T-helper 1 cell treated with Interleukin-12 subunit alpha and Interleukin-12 subunit beta and Interleukin-4 antibody, amounts not matched to agents 30 μg/mL and 1 μg/mL, for 36 hours (primary cell): Measurements from ENCODE around the gene MAP3K2.

Source experiments
- H3K27ac Mint-ChIP-seq: one replicate; pipeline ENCODE4 v1.8.0; 2021; ENCODE audit warnings: mild to moderate bottlenecking, mixed read lengths
- H3K27me3 Mint-ChIP-seq: one replicate; pipeline ENCODE4 v1.8.0; 2021; ENCODE audit warnings: low read depth, mixed read lengths
- H3K36me3 Mint-ChIP-seq: one replicate; pipeline ENCODE4 v1.8.0; 2021; ENCODE audit warnings: low read depth, mixed read lengths
- H3K4me1 Mint-ChIP-seq: one replicate; pipeline ENCODE4 v1.8.0; 2021; ENCODE audit warnings: low read depth, mixed read lengths
- H3K4me3 Mint-ChIP-seq: one replicate; pipeline ENCODE4 v1.8.0; 2021; ENCODE audit warnings: mild to moderate bottlenecking, moderate library complexity, mixed read lengths
- H3K9me3 Mint-ChIP-seq: one replicate; pipeline ENCODE4 v1.8.0; 2021; ENCODE audit warnings: mixed read lengths

Gene MAP3K2

GRCh38 chr2:127293748-127294562, 93.8 kb downstream of the MAP3K2 start, which contains the start of gene ERCC3:
Gene ERCC3 (minus strand): TSS chr2:127294144. CDS start chr2:127294081, 63 bp downstream.
- Mint-ChIP-seq H3K27ac (peak within 1 kb of the TSS; percentile 93), H3K4me3 (peak within 1 kb of the TSS; percentile 97), H3K4me1 (peaks cover 20% of the 10 kb centered on the region), H3K9me3 (no peaks in the 10 kb centered on the region), H3K27me3 (no peaks in the 10 kb centered on the region), H3K36me3 (peaks cover 25% of the 10 kb centered on the region)

DNA sequence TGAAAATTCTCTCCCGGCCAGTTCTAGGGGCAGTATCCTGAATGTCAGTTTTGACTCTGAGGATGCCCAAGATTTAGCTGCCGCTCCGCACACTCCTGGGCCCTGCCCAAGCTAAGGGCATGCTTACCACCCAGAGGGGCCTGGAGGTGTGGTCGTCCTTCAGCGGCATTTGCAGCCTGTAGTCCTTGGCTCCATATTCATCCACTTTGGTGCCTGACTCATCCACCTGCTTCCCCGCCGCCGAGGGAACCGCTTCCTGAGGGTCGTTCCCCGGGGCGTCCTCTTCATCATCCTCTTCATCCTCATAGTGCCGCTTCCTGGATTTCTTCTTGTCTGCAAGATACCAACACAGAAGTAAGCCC, 94.4 kb downstream of the MAP3K2 start:
- H3K27me3 Mint-ChIP-seq, result no peaks in the 10 kb centered on the region
- H3K4me1 Mint-ChIP-seq, result peaks cover 20% of the 10 kb centered on the region
- peaks cover 31% of the 10 kb centered on the region for H3K36me3 Mint-ChIP-seq

GRCh38 chr2:127288274-127288673, 99.5 kb downstream of the MAP3K2 start:
- H3K9me3 Mint-ChIP-seq, result peaks cover 9% of the 10 kb centered on the region

More for the DNA sequence above, 94.4 kb downstream of the MAP3K2 start:
- H3K9me3 Mint-ChIP-seq, result no peaks in the 10 kb centered on the region
- H3K27ac Mint-ChIP-seq, result peak overlapping the region; percentile 80
- H3K4me3 Mint-ChIP-seq, result peak overlapping the region; percentile 97

DNA sequence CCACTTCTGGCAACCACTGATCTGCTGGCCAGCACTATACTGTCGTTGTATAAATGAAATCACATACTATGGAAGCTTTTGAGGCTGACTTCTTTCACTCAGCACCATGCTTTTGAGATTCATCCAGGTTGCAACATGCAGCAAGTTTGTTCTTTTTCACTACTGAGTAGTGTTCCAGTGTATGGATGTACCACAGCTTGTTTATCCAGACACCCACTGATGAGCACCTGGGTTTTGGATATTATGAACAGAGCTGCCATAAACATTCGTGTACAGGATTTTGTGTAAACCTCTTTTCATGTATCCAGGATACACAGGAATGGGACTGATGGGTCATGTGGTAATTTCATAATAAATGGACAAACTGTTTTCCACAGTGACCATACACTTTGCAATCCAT, 104.5 kb downstream of the MAP3K2 start:
- Mint-ChIP-seq H3K9me3 (peaks cover 9% of the 10 kb centered on the region), H3K27ac (no peak overlapping the region), H3K4me3 (no peak overlapping the region), H3K27me3 (no peaks in the 10 kb centered on the region), H3K4me1 (peaks cover 10% of the 10 kb centered on the region), H3K36me3 (peaks cover 68% of the 10 kb centered on the region)

More at GRCh38 chr2:127288274-127288673, 99.5 kb downstream of the MAP3K2 start:
- no peaks in the 10 kb centered on the region for H3K27me3 Mint-ChIP-seq
- H3K4me3 Mint-ChIP-seq, result no peak overlapping the region
- peaks cover 63% of the 10 kb centered on the region for H3K36me3 Mint-ChIP-seq
- peaks cover 15% of the 10 kb centered on the region for H3K4me1 Mint-ChIP-seq
- no peak overlapping the region for H3K27ac Mint-ChIP-seq

GRCh38 chr2:127280693-127281092, 107.1 kb downstream of the MAP3K2 start:
- Mint-ChIP-seq H3K4me3 (no peak overlapping the region), H3K36me3 (peaks cover 67% of the 10 kb centered on the region)

GRCh38 chr2:127279781-127280180, 108.0 kb downstream of the MAP3K2 start:
- peaks cover 15% of the 10 kb centered on the region for H3K4me1 Mint-ChIP-seq
- peaks cover 71% of the 10 kb centered on the region for H3K36me3 Mint-ChIP-seq
- no peak overlapping the region for H3K4me3 Mint-ChIP-seq

More at GRCh38 chr2:127280693-127281092, 107.1 kb downstream of the MAP3K2 start:
- H3K27me3 Mint-ChIP-seq, result no peaks in the 10 kb centered on the region
- H3K4me1 Mint-ChIP-seq, result peaks cover 15% of the 10 kb centered on the region
- H3K27ac Mint-ChIP-seq, result no peak overlapping the region
- peaks cover 9% of the 10 kb centered on the region for H3K9me3 Mint-ChIP-seq

DNA sequence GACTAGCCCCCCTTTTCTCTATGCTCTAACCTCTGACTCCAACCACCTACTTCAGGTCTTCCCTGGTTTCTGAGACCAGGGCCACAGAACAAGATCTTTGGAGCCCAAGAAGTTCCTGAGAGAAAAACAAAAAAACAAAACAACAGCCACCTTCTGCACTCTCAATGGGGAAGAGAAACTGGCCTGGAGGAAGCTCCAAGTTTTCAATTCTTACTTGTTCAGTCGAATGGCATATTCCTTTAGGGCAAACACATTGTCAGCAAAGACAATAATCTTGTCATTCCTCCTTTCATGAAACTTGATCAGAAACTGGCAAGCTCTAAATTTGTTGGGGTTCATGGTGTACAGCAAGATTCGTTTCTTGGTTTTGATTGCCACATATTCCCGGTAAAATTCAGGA, 108.8 kb downstream of the MAP3K2 start:
- H3K9me3 Mint-ChIP-seq, result peaks cover 5% of the 10 kb centered on the region
- H3K36me3 Mint-ChIP-seq, result peaks cover 64% of the 10 kb centered on the region
- H3K4me1 Mint-ChIP-seq, result peaks cover 11% of the 10 kb centered on the region
- H3K27ac Mint-ChIP-seq, result no peak overlapping the region
- H3K27me3 Mint-ChIP-seq, result no peaks in the 10 kb centered on the region
- no peak overlapping the region for H3K4me3 Mint-ChIP-seq

More at GRCh38 chr2:127279781-127280180, 108.0 kb downstream of the MAP3K2 start:
- no peaks in the 10 kb centered on the region for H3K27me3 Mint-ChIP-seq
- peaks cover 9% of the 10 kb centered on the region for H3K9me3 Mint-ChIP-seq
- no peak overlapping the region for H3K27ac Mint-ChIP-seq

DNA sequence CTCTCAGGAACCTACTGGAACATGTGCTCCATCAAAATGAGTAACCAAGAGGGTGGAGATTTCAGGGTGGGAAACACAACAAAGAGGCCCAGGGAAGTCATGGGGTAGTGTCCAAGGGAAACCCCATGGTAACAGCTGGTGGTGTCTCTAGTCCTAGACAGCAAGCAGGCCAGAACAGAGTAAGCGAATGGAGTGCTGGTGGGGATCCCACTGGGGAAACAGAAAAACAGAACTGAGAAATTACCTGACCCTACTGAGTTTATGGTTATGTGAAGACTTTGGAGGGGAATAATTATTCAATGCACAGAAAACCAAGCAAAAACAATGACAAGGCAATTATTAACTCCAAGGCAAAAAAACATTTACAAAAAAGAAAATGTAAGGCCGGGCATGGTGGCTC, 110.7 kb downstream of the MAP3K2 start:
- no peak overlapping the region for H3K4me3 Mint-ChIP-seq
- peaks cover 5% of the 10 kb centered on the region for H3K4me1 Mint-ChIP-seq
- peaks cover 55% of the 10 kb centered on the region for H3K36me3 Mint-ChIP-seq
- H3K27me3 Mint-ChIP-seq, result no peaks in the 10 kb centered on the region
- H3K9me3 Mint-ChIP-seq, result no peaks in the 10 kb centered on the region
- no peak overlapping the region for H3K27ac Mint-ChIP-seq

- no peaks in the 10 kb centered on the region for H3K27me3 Mint-ChIP-seq
- no peaks in the 10 kb centered on the region for H3K9me3 Mint-ChIP-seq
Measured at GRCh38 chr2:127275789-127276188, 112.0 kb downstream of the MAP3K2 start.

GRCh38 chr2:127275356-127275755, 112.4 kb downstream of the MAP3K2 start:
- peaks cover 60% of the 10 kb centered on the region for H3K36me3 Mint-ChIP-seq
- no peak overlapping the region for H3K4me3 Mint-ChIP-seq
- H3K27me3 Mint-ChIP-seq, result no peaks in the 10 kb centered on the region
- H3K9me3 Mint-ChIP-seq, result no peaks in the 10 kb centered on the region
- H3K4me1 Mint-ChIP-seq, result peaks cover 5% of the 10 kb centered on the region
- H3K27ac Mint-ChIP-seq, result no peak overlapping the region

More at GRCh38 chr2:127275789-127276188, 112.0 kb downstream of the MAP3K2 start:
- no peak overlapping the region for H3K4me3 Mint-ChIP-seq
- no peak overlapping the region for H3K27ac Mint-ChIP-seq
- peaks cover 58% of the 10 kb centered on the region for H3K36me3 Mint-ChIP-seq
- peaks cover 5% of the 10 kb centered on the region for H3K4me1 Mint-ChIP-seq

GRCh38 chr2:127270663-127271062, 117.1 kb downstream of the MAP3K2 start:
- H3K9me3 Mint-ChIP-seq, result no peaks in the 10 kb centered on the region
- no peaks in the 10 kb centered on the region for H3K27me3 Mint-ChIP-seq
- no peak overlapping the region for H3K4me3 Mint-ChIP-seq
- H3K27ac Mint-ChIP-seq, result no peak overlapping the region
- no peaks in the 10 kb centered on the region for H3K4me1 Mint-ChIP-seq
- peaks cover 53% of the 10 kb centered on the region for H3K36me3 Mint-ChIP-seq

GRCh38 chr2:127261804-127262406, 125.9 kb downstream of the MAP3K2 start:
- Mint-ChIP-seq H3K27ac (no peak overlapping the region), H3K27me3 (no peaks in the 10 kb centered on the region), H3K4me3 (no peak overlapping the region), H3K9me3 (no peaks in the 10 kb centered on the region), H3K36me3 (peaks cover 42% of the 10 kb centered on the region), H3K4me1 (no peaks in the 10 kb centered on the region)

DNA sequence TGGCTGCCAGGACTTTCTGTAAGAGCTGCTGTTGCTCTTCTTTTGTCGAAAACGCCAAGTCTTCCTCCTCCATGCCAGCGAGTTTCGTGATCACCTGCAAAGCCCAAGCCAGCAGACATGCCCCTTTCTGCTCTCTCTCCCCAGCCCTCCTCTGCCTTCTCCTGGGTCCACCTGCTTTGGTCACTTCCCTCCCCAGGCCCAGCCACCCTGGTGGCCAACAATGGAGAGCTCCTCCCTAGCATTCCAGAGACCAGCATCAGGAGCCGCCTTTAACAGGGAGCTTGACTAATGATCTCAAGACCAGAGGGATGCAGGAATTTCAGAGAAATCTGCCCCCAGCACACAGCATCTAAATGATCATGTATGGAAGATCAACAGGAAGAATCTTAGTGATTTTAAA, 128.4 kb downstream of the MAP3K2 start:
- Mint-ChIP-seq H3K27ac (no peak overlapping the region), H3K9me3 (no peaks in the 10 kb centered on the region), H3K27me3 (no peaks in the 10 kb centered on the region), H3K4me1 (no peaks in the 10 kb centered on the region), H3K36me3 (peaks cover 40% of the 10 kb centered on the region), H3K4me3 (no peak overlapping the region)

GRCh38 chr2:127256866-127257265, 130.9 kb downstream of the MAP3K2 start:
- H3K27ac Mint-ChIP-seq, result no peak overlapping the region
- no peaks in the 10 kb centered on the region for H3K27me3 Mint-ChIP-seq
- no peak overlapping the region for H3K4me3 Mint-ChIP-seq
- H3K4me1 Mint-ChIP-seq, result no peaks in the 10 kb centered on the region
- no peaks in the 10 kb centered on the region for H3K9me3 Mint-ChIP-seq
- H3K36me3 Mint-ChIP-seq, result peaks cover 35% of the 10 kb centered on the region

DNA sequence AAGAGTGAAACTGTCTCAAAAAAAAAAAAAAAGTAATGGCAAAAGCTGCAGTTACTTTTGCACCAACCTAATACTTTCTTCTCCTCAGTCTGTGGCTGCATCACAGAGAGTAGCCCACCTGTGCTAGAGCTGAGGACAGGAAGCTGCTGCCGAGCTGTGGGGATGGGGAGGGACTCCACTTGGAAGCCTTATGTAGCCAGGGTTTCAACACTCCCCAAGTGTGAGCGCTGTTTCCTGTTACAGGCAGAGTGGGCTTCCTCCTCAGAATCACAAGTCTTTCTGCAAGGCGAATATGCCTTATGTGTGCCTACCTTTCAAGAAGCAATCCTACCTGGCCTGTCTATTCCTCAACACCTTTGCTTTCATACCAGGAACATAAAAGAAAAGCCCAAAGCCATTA, 131.4 kb downstream of the MAP3K2 start:
- H3K9me3 Mint-ChIP-seq, result no peaks in the 10 kb centered on the region
- H3K27me3 Mint-ChIP-seq, result no peaks in the 10 kb centered on the region
- H3K27ac Mint-ChIP-seq, result no peak overlapping the region
- peaks cover 35% of the 10 kb centered on the region for H3K36me3 Mint-ChIP-seq
- no peaks in the 10 kb centered on the region for H3K4me1 Mint-ChIP-seq
- H3K4me3 Mint-ChIP-seq, result no peak overlapping the region
